H9 (cell line): Measurements from ENCODE around the gene DACT2. TPM values are rescaled to one million over a fixed set of nuclear protein-coding genes. Genes with fewer than 3 reads are reported as not detected.

Experiments
- DNase-seq: peaks from one replicate; pipeline ENCODE4 v3.0.0-alpha.2; 2017
- H2AFZ ChIP-seq: one replicate; pipeline ENCODE4 v1.6.1; 2013; ENCODE audit warnings: mild to moderate bottlenecking, low read length, control low read depth, moderate library complexity
- H2AK5ac ChIP-seq: 2 replicates; pipeline ENCODE4 v1.6.1; 2013; ENCODE audit warnings: low read length, control low read depth, mixed read lengths; ENCODE audit not compliant: insufficient read length
- H2BK120ac ChIP-seq: one replicate; pipeline ENCODE4 v1.6.1; 2013; ENCODE audit warnings: low read depth, mild to moderate bottlenecking, low read length, control low read depth, inconsistent platforms; ENCODE audit not compliant: poor library complexity, severe bottlenecking
- H2BK12ac ChIP-seq: 2 replicates; pipeline ENCODE4 v1.6.1; 2013; ENCODE audit warnings: low read length, control low read depth, mixed read lengths, low read depth; ENCODE audit not compliant: insufficient read length
- H2BK15ac ChIP-seq: 2 replicates; pipeline ENCODE4 v1.6.1; 2013; ENCODE audit warnings: low read depth, low read length, control low read depth
- H2BK20ac ChIP-seq: one replicate; pipeline ENCODE4 v1.6.1; 2013; ENCODE audit warnings: low read depth, mild to moderate bottlenecking, low read length, control low read depth, inconsistent platforms; ENCODE audit not compliant: poor library complexity, severe bottlenecking
- H2BK5ac ChIP-seq: 2 replicates; pipeline ENCODE4 v1.6.1; 2013; ENCODE audit warnings: low read length, control low read depth, mixed read lengths; ENCODE audit not compliant: insufficient read length
- H3K14ac ChIP-seq: 2 replicates; pipeline ENCODE4 v1.6.1; 2013; ENCODE audit warnings: low read length, control low read depth; ENCODE audit not compliant: insufficient read depth
- H3K18ac ChIP-seq: 2 replicates; pipeline ENCODE4 v1.6.1; 2013; ENCODE audit warnings: low read depth, mild to moderate bottlenecking, mixed read lengths, low read length, control low read depth; ENCODE audit not compliant: insufficient read length
- H3K23ac ChIP-seq: 2 replicates; pipeline ENCODE4 v1.6.1; 2013; ENCODE audit warnings: low read length, control low read depth, mixed read lengths, low read depth; ENCODE audit not compliant: insufficient read length
- H3K23me2 ChIP-seq: 2 replicates; pipeline ENCODE4 v1.6.1; 2013; ENCODE audit warnings: low read depth, mild to moderate bottlenecking, mixed read lengths, low read length, control low read depth; ENCODE audit not compliant: insufficient read length, poor library complexity, severe bottlenecking
- H3K27ac ChIP-seq: 2 replicates; pipeline ENCODE4 v1.5.1; 2013; ENCODE audit warnings: low read length, control low read depth, mixed read lengths, low read depth; ENCODE audit not compliant: insufficient read length
- H3K27me3 ChIP-seq: 2 replicates; pipeline ENCODE4 v1.6.1; 2013; ENCODE audit warnings: low read length, control low read depth, inconsistent platforms; ENCODE audit not compliant: insufficient read depth
- H3K4ac ChIP-seq: 2 replicates; pipeline ENCODE4 v1.6.1; 2013; ENCODE audit warnings: low read depth, mild to moderate bottlenecking, control low read depth, inconsistent platforms, low read length, moderate library complexity
- H3K4me1 ChIP-seq: 2 replicates; pipeline ENCODE4 v1.6.1; 2013; ENCODE audit warnings: low read length, control low read depth, inconsistent platforms; ENCODE audit not compliant: insufficient read depth
- H3K4me2 ChIP-seq: 2 replicates; pipeline ENCODE4 v1.6.1; 2013; ENCODE audit warnings: low read length, control low read depth, mixed read lengths; ENCODE audit not compliant: insufficient read length, insufficient read depth
- H3K56ac ChIP-seq: 2 replicates; pipeline ENCODE4 v1.6.1; 2013; ENCODE audit warnings: low read depth, mild to moderate bottlenecking, mixed read lengths, low read length, control low read depth; ENCODE audit not compliant: insufficient read length
- H3K79me1 ChIP-seq: 2 replicates; pipeline ENCODE4 v1.6.1; 2013; ENCODE audit warnings: low read depth, mild to moderate bottlenecking, moderate library complexity, low read length, control low read depth, inconsistent platforms; ENCODE audit not compliant: insufficient read depth, poor library complexity, severe bottlenecking
- H3K79me2 ChIP-seq: 2 replicates; pipeline ENCODE4 v1.6.1; 2013; ENCODE audit warnings: low read length, control low read depth, inconsistent platforms; ENCODE audit not compliant: insufficient read depth
- H3K9ac ChIP-seq: 2 replicates; pipeline ENCODE4 v1.6.1; 2013; ENCODE audit warnings: low read length, control low read depth, mixed read lengths; ENCODE audit not compliant: insufficient read length; ENCODE audit errors: extremely low read depth
- H3K9me3 ChIP-seq: one replicate; pipeline ENCODE4 v1.6.1; 2013; ENCODE audit warnings: low read depth, low read length, inconsistent platforms; ENCODE audit not compliant: control insufficient read depth
- H3T11ph ChIP-seq: one replicate; pipeline ENCODE4 v1.6.1; 2013; ENCODE audit warnings: mild to moderate bottlenecking, low read length, control low read depth, inconsistent platforms
- H4K20me1 ChIP-seq: one replicate; pipeline ENCODE4 v1.6.1; 2013; ENCODE audit not compliant: control insufficient read depth, insufficient read length, insufficient read depth
- H4K5ac ChIP-seq: 2 replicates; pipeline ENCODE4 v1.6.1; 2013; ENCODE audit warnings: low read depth, mild to moderate bottlenecking, mixed read lengths, low read length, control low read depth; ENCODE audit not compliant: insufficient read length
- H4K8ac ChIP-seq: replicated peaks from 2 replicates; pipeline ENCODE4 v1.6.1; 2013; ENCODE audit warnings: low read length, control low read depth, mixed read lengths, low read depth; ENCODE audit not compliant: insufficient read length
- H4K91ac ChIP-seq: 2 replicates; pipeline ENCODE4 v1.6.1; 2013; ENCODE audit warnings: low read depth, mild to moderate bottlenecking, moderate library complexity, mixed read lengths, low read length, control low read depth; ENCODE audit not compliant: insufficient read length
- H3K27ac Mint-ChIP-seq, 3 experiments: 2 replicates in 2 of 3; 3 replicates in 1 of 3; pipeline ENCODE4 v1.8.0; 2020 to 2021; ENCODE audit warnings: mixed read lengths in 3 of 3, mild to moderate bottlenecking in 1 of 3, moderate library complexity in 1 of 3
- H3K27me3 Mint-ChIP-seq: 2 replicates; pipeline ENCODE4 v1.8.0; 2021; ENCODE audit warnings: low read depth, mild to moderate bottlenecking, moderate library complexity, mixed read lengths
- H3K36me3 Mint-ChIP-seq, 3 experiments: 2 replicates in 2 of 3; 3 replicates in 1 of 3; pipeline ENCODE4 v1.8.0; 2020 to 2021; ENCODE audit warnings: low read depth in 3 of 3, mixed read lengths in 3 of 3; ENCODE audit not compliant: insufficient read depth in 1 of 3
- H3K4me1 Mint-ChIP-seq, 2 experiments: 2 replicates each; pipeline ENCODE4 v1.8.0; 2020; ENCODE audit warnings: mixed read lengths in 2 of 2
- H3K4me3 Mint-ChIP-seq, 2 experiments: 2 replicates in 1 of 2; 3 replicates in 1 of 2; pipeline ENCODE4 v1.8.0; 2020 to 2021; ENCODE audit warnings: mild to moderate bottlenecking in 2 of 2, mixed read lengths in 2 of 2, moderate library complexity in 1 of 2
- H3K9me3 Mint-ChIP-seq, 2 experiments: 2 replicates in 1 of 2; 3 replicates in 1 of 2; pipeline ENCODE4 v1.8.0; 2020; ENCODE audit warnings: mild to moderate bottlenecking in 2 of 2, mixed read lengths in 2 of 2, moderate library complexity in 1 of 2
- CTCF ChIP-seq: fragments of 200-600 bp; sonication (generic); conservative IDR thresholded peaks from 3 replicates; pipeline ENCODE4 v1.8.0; 2021; ENCODE audit warnings: antibody characterized with exemption, mild to moderate bottlenecking
- WGBS: extraction: QIAGEN DNeasy Blood & Tissue Kit; methylation state at CpG from one replicate; pipeline ENCODE4 v1.1.7; 2013; ENCODE audit warnings: missing lambda C conversion rate, low lambda C conversion rate, mixed read lengths; ENCODE audit not compliant: insufficient read length; ENCODE audit errors: extremely low coverage; 5-methylcytosine and 5-hydroxymethylcytosine counted together
- total RNA-seq: library from RNA; stranded (reverse); gene quantifications from 2 replicates; pipeline ENCODE4 v1.2.1, GENCODE V29; 2021

Gene DACT2
- total RNA-seq, 1 experiment from 2014 or later: 1.8 TPM

GRCh38 chr6:168303982-168304751 is 15.4 kb downstream of the DACT2 start:
- no peak overlapping the region for H2BK5ac ChIP-seq
- H3K27me3 Mint-ChIP-seq: peaks cover 68% of the 10 kb centered on the region
- H3K36me3 Mint-ChIP-seq: peaks cover 0 to 10% (median 10%) of the 10 kb centered on the region in 3 experiments; a peak in 5 of 7 replicates
- no peak overlapping the region for H4K91ac ChIP-seq
- no peak overlapping the region for H2AFZ ChIP-seq
- H3K27ac ChIP-seq: no peak overlapping the region
- no peak overlapping the region for H3K4ac ChIP-seq
- no peak overlapping the region for H2AK5ac ChIP-seq
- no peak overlapping the region for H3K9ac ChIP-seq
- no peak overlapping the region; a peak in 1 of 5 replicates for H3K4me3 Mint-ChIP-seq
- no peak overlapping the region for H2BK120ac ChIP-seq
- no peak overlapping the region for H2BK12ac ChIP-seq
- H2BK15ac ChIP-seq: no peak overlapping the region
- peaks cover 37 to 41% of the 10 kb centered on the region in 2 experiments for H3K4me1 Mint-ChIP-seq
- H3K18ac ChIP-seq: no peak overlapping the region
- peaks cover 8% of the 10 kb centered on the region; the same call in 1 of the 2 replicates for H3K4me1 ChIP-seq
- no CpG with 5 or more reads among the region's 16 CpGs for WGBS
- no peaks in the 10 kb centered on the region for H3K79me1 ChIP-seq
- no peaks in the 10 kb centered on the region for H3K23me2 ChIP-seq
- H2BK20ac ChIP-seq: no peak overlapping the region
- no peaks in the 10 kb centered on the region for H4K20me1 ChIP-seq
- no peak overlapping the region for H4K5ac ChIP-seq
- H3K23ac ChIP-seq: no peak overlapping the region
- H3T11ph ChIP-seq: no peak overlapping the region
- H4K8ac ChIP-seq: no peak overlapping the region
- peak overlapping the region in 1 of 3 experiments; percentile 16; a peak in 1 of 7 replicates for H3K27ac Mint-ChIP-seq
- H3K27me3 ChIP-seq: no peaks in the 10 kb centered on the region
- DNase-seq: no peak
- no peaks in the 10 kb centered on the region for H3K9me3 ChIP-seq
- no peaks in the 10 kb centered on the region for H3K79me2 ChIP-seq
- H3K4me2 ChIP-seq: no peak overlapping the region
- TF ChIP-seq CTCF: no peak
- no peaks in the 10 kb centered on the region for H3K9me3 Mint-ChIP-seq
- no peak overlapping the region for H3K56ac ChIP-seq
- no peak overlapping the region for H3K14ac ChIP-seq
